Peyer's patch (tissue), 4 donors: ENCODE results near the gene ZSCAN21.

ENCODE experiments used
- CTCF ChIP-seq, 6 experiments: fragments of 450-650 bp in 4 of 6; fragments of 200-600 bp in 2 of 6; sonication (generic) in 1 of 6; IDR thresholded peaks; one replicate each; pipeline ENCODE4 v1.5.1; 2017 to 2019; ENCODE audit warnings: antibody characterized with exemption in 6 of 6, mild to moderate bottlenecking in 3 of 6, moderate library complexity in 1 of 6
- POLR2A ChIP-seq, 2 donors: fragments of 450-650 bp; IDR thresholded peaks; one replicate each; pipeline ENCODE4 v1.5.1; 2017; ENCODE audit warnings: antibody characterized with exemption in 2 of 2, mild to moderate bottlenecking in 2 of 2, moderate library complexity in 2 of 2

GRCh38 chr7:100077205-100077604 lies 27.6 kb downstream of the ZSCAN21 start:
- TF ChIP-seq CTCF (IDR thresholded peaks at IDR 0.05) (no peak), POLR2A (IDR thresholded peaks at IDR 0.05) (no peak)
